Amygdala (tissue), 56 donors: ENCODE data around the gene UBE2D2.
"Not testable (repeated sequence)": the region's sequence is repeated elsewhere in the genome, so short reads cannot be mapped to it uniquely, and the experiment has no call there.

Source experiments
- DNase-seq, 56 donors: peaks; one replicate each; lab custom pipeline; 2025; lab: John Stamatoyannopoulos, UW

UBE2D2 gene

DNA sequence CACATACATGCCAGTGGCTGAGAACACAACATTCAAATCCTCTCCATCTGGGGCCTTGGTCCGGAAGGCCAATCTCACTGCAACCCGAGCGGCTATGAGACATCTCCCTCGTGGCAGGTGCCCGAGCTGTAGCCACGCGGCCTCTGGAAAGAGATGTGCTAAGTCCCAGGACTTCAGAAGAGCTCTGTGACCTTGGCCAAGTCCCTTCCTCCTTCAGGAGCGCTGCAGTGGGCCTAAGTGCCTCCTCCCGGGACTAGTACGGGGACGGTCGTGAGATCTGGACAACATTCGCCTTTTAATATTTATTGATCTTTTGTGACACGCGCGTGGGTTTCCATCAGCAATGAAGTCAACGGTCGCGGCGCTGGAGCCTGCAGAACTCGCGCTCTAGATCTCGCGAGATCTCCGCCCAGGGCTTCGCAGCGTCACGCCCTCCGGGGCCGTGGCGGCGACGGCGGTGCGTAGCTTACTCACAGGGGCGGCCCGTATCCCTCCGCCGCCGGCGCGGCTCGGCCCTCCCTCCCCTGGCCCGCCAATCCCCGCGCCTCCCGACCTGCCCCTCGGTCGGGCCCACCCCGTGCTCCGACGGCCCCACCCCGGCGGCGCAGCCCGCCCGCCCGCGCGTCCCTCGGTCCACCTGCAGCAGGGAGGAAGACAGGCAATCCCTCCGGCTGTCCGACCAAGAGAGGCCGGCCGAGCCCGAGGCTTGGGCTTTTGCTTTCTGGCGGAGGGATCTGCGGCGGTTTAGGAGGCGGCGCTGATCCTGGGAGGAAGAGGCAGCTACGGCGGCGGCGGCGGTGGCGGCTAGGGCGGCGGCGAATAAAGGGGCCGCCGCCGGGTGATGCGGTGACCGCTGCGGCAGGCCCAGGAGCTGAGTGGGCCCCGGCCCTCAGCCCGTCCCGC, at the start of gene UBE2D2:
TSS of gene UBE2D2 (plus strand) at position 588 of the 903 bp plus-strand sequence. CDS start 453 bp downstream, outside the sequence.
- peak; percentile 44 to 98 (median 90) for DNase-seq

DNA sequence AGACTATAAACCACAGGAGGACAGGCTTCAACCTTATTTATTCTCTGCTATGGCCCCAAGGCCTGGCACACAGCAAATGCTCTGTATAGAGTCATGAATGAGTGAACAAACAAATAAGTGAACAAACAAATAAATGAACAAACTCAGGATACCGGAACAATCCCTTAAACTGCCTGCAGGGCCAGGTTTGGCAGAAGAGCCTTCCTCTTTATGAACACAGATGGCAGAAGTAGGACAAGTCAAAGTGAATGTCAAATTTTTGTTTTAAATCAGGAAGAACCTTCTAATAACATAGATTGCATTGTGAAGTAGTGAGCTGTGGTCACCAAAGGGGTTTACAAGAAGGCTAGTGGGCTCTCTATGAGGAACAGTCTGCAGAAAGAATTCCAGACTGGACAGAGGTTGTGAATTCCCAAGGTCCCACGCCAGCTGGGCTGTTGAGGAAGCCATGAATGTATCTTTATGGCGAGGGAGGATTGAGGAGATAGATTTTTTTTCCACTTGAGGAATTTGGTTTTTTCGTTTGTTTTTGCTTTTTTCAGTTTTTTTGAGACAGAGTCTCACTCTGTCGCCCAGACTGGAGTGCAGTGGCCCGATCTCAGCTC, 48.3 kb upstream of the UBE2D2 start:
- no peak for DNase-seq

DNA sequence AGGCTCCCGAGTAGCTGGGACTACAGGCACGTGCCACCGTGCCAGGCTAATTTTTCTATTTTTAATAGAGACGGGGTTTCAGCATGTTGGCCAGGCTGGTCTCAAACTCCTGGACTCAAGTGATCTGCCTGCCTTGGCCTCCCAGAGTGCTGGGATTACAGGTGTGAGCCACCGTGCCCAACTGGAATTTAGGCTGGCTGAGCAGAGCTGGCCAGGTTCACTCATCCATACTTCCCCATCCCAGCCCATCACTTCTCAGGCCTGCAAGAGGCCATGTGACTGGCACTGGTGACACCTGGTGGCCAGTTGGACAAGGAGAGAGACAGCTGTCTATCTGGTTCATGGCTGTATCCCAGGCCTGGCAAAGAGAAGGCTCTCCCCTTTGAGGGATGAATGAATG, 47.7 kb upstream of the UBE2D2 start:
- peak in 46 of 56 donors; percentile 3 to 83 (median 40) for DNase-seq

GRCh38 chr5:139513852-139514485, 47.2 kb upstream of the UBE2D2 start:
- peak in 5 of 56 donors; percentile 9 to 56 (median 41) for DNase-seq

GRCh38 chr5:139514486-139514856, 46.7 kb upstream of the UBE2D2 start:
- no peak for DNase-seq

- DNase-seq: peak in 55 of 56 donors; percentile 37 to 95 (median 81)
These were observed 43.2 kb upstream of the UBE2D2 start for GRCh38 chr5:139517683-139518564.

DNA sequence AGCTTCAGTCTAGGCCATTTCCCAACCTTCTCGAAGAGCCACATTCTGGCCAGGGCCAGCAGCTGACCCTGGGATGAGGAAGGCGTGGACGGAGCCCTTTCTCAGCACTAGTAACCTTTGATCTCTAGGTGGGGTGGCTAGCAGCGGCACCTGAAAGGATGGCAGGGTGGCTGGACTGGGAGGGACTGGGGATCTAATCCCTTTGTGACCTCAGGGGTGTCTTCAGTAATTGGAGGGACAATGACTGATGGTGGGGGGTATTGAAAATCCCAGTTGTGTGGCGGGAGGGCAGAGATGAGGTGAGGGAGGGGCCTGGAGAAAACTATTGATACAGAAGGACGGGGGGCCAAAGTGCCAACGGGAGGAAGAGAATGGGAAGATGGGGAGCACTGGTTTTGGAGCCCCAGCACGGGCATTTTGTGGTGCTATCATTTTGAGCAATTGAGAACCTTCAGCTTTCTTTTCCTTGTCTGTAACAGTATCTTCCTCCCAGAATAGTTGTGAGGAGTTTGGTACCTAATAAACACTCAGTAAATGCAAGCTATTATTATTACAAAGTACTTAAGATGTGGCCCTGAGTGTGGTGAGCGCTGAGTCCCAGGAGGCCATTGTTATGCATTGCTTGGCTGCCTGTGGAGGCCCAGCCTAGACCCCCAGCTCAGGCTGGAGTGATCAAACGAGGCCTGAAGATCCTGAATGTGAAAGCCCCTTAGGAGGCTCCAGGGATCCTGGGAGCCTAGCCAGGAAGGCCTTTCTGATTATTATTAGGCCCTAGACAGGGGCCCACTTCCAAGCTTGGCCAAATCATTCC, 37.3 kb upstream of the UBE2D2 start:
- no peak for DNase-seq

GRCh38 chr5:139524446-139524845, 36.7 kb upstream of the UBE2D2 start:
- no peak for DNase-seq

- DNase-seq: no peak
These were observed 36.1 kb upstream of the UBE2D2 start for GRCh38 chr5:139524940-139525585.

GRCh38 chr5:139525586-139526308, 35.4 kb upstream of the UBE2D2 start:
- not testable (repeated sequence) for DNase-seq

- not testable (repeated sequence) for DNase-seq
These were observed 34.6 kb upstream of the UBE2D2 start for GRCh38 chr5:139526309-139527089.

- not testable (repeated sequence) for DNase-seq
These were observed 34.1 kb upstream of the UBE2D2 start for GRCh38 chr5:139527090-139527470.

GRCh38 chr5:139527896-139528467, 33.2 kb upstream of the UBE2D2 start:
- DNase-seq: not testable (repeated sequence)

DNA sequence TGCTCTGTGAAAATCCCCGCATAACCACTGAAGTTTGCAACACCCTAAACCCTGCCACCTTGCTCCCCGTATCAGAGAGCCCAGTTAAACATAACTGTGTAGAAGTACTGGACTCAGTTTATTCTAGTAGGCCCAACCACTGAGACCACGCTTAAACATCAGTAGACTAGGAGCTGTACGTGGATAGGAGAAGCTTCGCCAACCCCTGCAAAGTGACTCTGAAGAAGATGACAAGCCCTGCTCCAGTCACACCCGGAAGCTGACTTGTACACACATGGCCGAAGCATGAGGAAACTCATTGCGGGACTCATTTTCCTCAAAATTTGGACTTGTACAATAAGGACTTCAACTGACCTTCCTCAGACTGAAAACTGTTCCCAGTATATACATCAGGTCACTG, 32.4 kb upstream of the UBE2D2 start:
- not testable (repeated sequence) for DNase-seq

GRCh38 chr5:139530079-139530478, 31.1 kb upstream of the UBE2D2 start:
- not testable (repeated sequence) for DNase-seq

DNA sequence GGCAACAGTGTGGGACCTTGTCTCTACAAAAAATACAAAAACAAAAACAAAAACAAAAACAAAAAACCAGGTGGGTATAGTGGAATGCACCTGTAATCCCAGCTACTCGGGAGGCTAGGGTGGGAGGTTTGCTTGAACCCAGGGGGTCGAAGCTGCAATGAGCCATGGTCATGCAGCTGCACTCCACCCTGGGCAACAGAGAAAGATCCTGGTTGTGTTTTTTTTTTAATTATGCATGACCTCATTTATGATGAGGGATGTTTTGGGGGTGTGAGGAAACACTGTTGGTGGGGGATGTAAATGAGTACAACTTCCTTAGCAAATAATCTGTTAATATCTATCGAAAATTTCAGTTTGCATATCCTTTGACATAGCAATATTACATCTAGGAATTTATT, 29.4 kb upstream of the UBE2D2 start:
- DNase-seq: no peak

GRCh38 chr5:139543423-139543991, 17.6 kb upstream of the UBE2D2 start:
- peak in 47 of 56 donors; percentile 2 to 74 (median 40) for DNase-seq
